Fibroblast of the aortic adventitia (primary cell): Measurements from ENCODE around the gene TRPV5. TPM values are rescaled to one million over a fixed set of nuclear protein-coding genes. Genes with fewer than 3 reads are reported as not detected.

Experiments
- DNase-seq: peaks from one replicate; pipeline ENCODE4 v3.0.0-alpha.2; 2010; ENCODE audit warnings: low read depth
- H3K4me3 ChIP-seq: 2 replicates; pipeline ENCODE4 v1.5.1; 2011; ENCODE audit warnings: low read depth, mild to moderate bottlenecking, control low read depth, low read length, moderate library complexity
- CTCF ChIP-seq: IDR thresholded peaks from 2 replicates; pipeline ENCODE4 v1.5.1; 2011; ENCODE audit warnings: mild to moderate bottlenecking, low read length, control low read depth, inconsistent platforms; ENCODE audit not compliant: insufficient read depth
- total RNA-seq: library from RNA; depleted of rRNA; stranded (reverse); fragments of >200 nt; gene quantifications from 2 replicates; pipeline ENCODE4 v1.2.3, GENCODE V29; 2012; ENCODE audit warnings: low replicate concordance

Gene TRPV5
- total RNA-seq, 1 donor = not detected

GRCh38 chr7:142933092-142933475 lies 462 bp downstream of the TRPV5 start:
- H3K4me3 ChIP-seq = no peak overlapping the region
- DNase-seq = no peak
- no peak for TF ChIP-seq CTCF

- H3K4me3 ChIP-seq = no peak overlapping the region
- DNase-seq = no peak
- TF ChIP-seq CTCF = no peak
Observed at GRCh38 chr7:142932386-142933091, 1.0 kb downstream of the TRPV5 start.

GRCh38 chr7:142930126-142930730 lies 3.3 kb downstream of the TRPV5 start:
- TF ChIP-seq CTCF = no peak
- DNase-seq = no peak
- H3K4me3 ChIP-seq = no peak overlapping the region

GRCh38 chr7:142927949-142928348 lies 5.6 kb downstream of the TRPV5 start:
- no peak for DNase-seq
- TF ChIP-seq CTCF = no peak
- H3K4me3 ChIP-seq = no peak overlapping the region

GRCh38 chr7:142927085-142927745 lies 6.3 kb downstream of the TRPV5 start:
- no peak for DNase-seq
- TF ChIP-seq CTCF = no peak
- no peak overlapping the region for H3K4me3 ChIP-seq

GRCh38 chr7:142925413-142925812 lies 8.1 kb downstream of the TRPV5 start:
- no peak for DNase-seq
- H3K4me3 ChIP-seq = no peak overlapping the region
- TF ChIP-seq CTCF = no peak
